NCI-H2196 (cell line): Measurements from ENCODE around the gene LAMTOR2.
"Not testable (repeated sequence)": the region's sequence is repeated elsewhere in the genome, so short reads cannot be mapped to it uniquely, and the experiment has no call there.

ENCODE experiments used
- DNase-seq: peaks from one replicate; lab custom pipeline; 2025; ENCODE audit not compliant: unreplicated experiment; lab: John Stamatoyannopoulos, UW

Gene LAMTOR2

GRCh38 chr1:156051011-156051725 is 3.4 kb upstream of the LAMTOR2 start:
- DNase-seq, result no peak

- peak; percentile 60 for DNase-seq
These were observed 1.5 kb upstream of the LAMTOR2 start for GRCh38 chr1:156052862-156053767.

- DNase-seq, result peak; percentile 86
These were observed 648 bp upstream of the LAMTOR2 start, which contains the start of gene UBQLN4 for GRCh38 chr1:156053768-156054499. Gene UBQLN4 (minus strand): TSS chr1:156053798. CDS start chr1:156053701, 97 bp downstream.

- DNase-seq, result no peak
These were observed 883 bp downstream of the LAMTOR2 start for GRCh38 chr1:156055281-156056048.

- DNase-seq, result no peak
These were observed 1.8 kb downstream of the LAMTOR2 start for GRCh38 chr1:156056326-156056849.

- DNase-seq, result peak; percentile 77
These were observed 6.5 kb downstream of the LAMTOR2 start, which contains the start of gene RAB25 for GRCh38 chr1:156060937-156061636. Gene RAB25 (plus strand): TSS chr1:156061160. CDS start chr1:156061401, 241 bp downstream.

- no peak for DNase-seq
These were observed 7.6 kb downstream of the LAMTOR2 start for GRCh38 chr1:156062189-156062588.

- no peak for DNase-seq
These were observed 9.4 kb downstream of the LAMTOR2 start for GRCh38 chr1:156063997-156064285.

GRCh38 chr1:156064615-156065014 is 10.0 kb downstream of the LAMTOR2 start:
- no peak for DNase-seq

- DNase-seq, result no peak
These were observed 10.6 kb downstream of the LAMTOR2 start for GRCh38 chr1:156065212-156065611.

- DNase-seq, result no peak
These were observed 11.3 kb downstream of the LAMTOR2 start for GRCh38 chr1:156065871-156066270.

GRCh38 chr1:156067262-156067661 is 12.7 kb downstream of the LAMTOR2 start:
- no peak for DNase-seq

GRCh38 chr1:156069490-156070455 is 15.2 kb downstream of the LAMTOR2 start:
- DNase-seq, result no peak

GRCh38 chr1:156070548-156070947 is 16.0 kb downstream of the LAMTOR2 start:
- peak; percentile 55 for DNase-seq

- DNase-seq, result not testable (repeated sequence)
These were observed 16.8 kb downstream of the LAMTOR2 start for GRCh38 chr1:156071332-156071816.

GRCh38 chr1:156072251-156072650 is 17.7 kb downstream of the LAMTOR2 start:
- DNase-seq, result no peak

GRCh38 chr1:156073110-156073687 is 18.6 kb downstream of the LAMTOR2 start:
- no peak for DNase-seq

GRCh38 chr1:156073740-156074139 is 19.2 kb downstream of the LAMTOR2 start:
- no peak for DNase-seq
